ENCODE measurements around the gene MDP1.

Gene MDP1

GRCh38 chr14:24179961-24180796 lies 35.7 kb downstream of the MDP1 start:
- peak; percentile 78 for DNase-seq (ENCODE audit: low spot score)

GRCh38 chr14:24179294-24179960 lies 36.4 kb downstream of the MDP1 start:
- DNase-seq (ENCODE audit: low spot score), result no peak

GRCh38 chr14:24178399-24179178 lies 37.3 kb downstream of the MDP1 start:
- no peak for DNase-seq (ENCODE audit: low spot score)

- DNase-seq (ENCODE audit: low spot score), result no peak
Observed at GRCh38 chr14:24177891-24178290, 38.0 kb downstream of the MDP1 start.

- DNase-seq (ENCODE audit: low spot score), result no peak
Observed at GRCh38 chr14:24177041-24177825, 38.6 kb downstream of the MDP1 start.

GRCh38 chr14:24176599-24176998 lies 39.3 kb downstream of the MDP1 start:
- DNase-seq (ENCODE audit: low spot score), result no peak

- DNase-seq (ENCODE audit: low spot score), result no peak
Observed at GRCh38 chr14:24172871-24173281, 43.0 kb downstream of the MDP1 start.

GRCh38 chr14:24172261-24172860 lies 43.5 kb downstream of the MDP1 start:
- DNase-seq (ENCODE audit: low spot score), result no peak

GRCh38 chr14:24171422-24172260 lies 44.2 kb downstream of the MDP1 start, which contains the start of gene REC8:
Gene REC8 (plus strand): TSS chr14:24172080. CDS start chr14:24172553, 473 bp downstream.
- peak; percentile 92 for DNase-seq (ENCODE audit: low spot score)

- DNase-seq (ENCODE audit: low spot score), result no peak
Observed at GRCh38 chr14:24167469-24168114, 48.3 kb downstream of the MDP1 start.

GRCh38 chr14:24165785-24166184 lies 50.1 kb downstream of the MDP1 start:
- no peak for DNase-seq (ENCODE audit: low spot score)

- DNase-seq (ENCODE audit: low spot score), result no peak
Observed at GRCh38 chr14:24164518-24164991, 51.3 kb downstream of the MDP1 start.

Measured in globus pallidus (tissue), 1 donor.